ENCODE results near the gene TMEM132D.
"Not testable (repeated sequence)": the region's sequence is repeated elsewhere in the genome, so short reads cannot be mapped to it uniquely, and the experiment has no call there.

The TMEM132D gene

GRCh38 chr12:129544716-129545115 is 359.1 kb downstream of the TMEM132D start:
- Histone ChIP-seq H3K27me3 (ENCODE audit: control insufficient read depth, insufficient read depth, low read length) (no peaks in the 10 kb centered on the region), H3K4me3 (ENCODE audit: low read depth, low read length) (no peak overlapping the region), H3K36me3 (ENCODE audit: control insufficient read depth, insufficient read depth, low read length) (no peaks in the 10 kb centered on the region), H3K9me3 (ENCODE audit: control insufficient read depth, insufficient read depth, low read length) (no peaks in the 10 kb centered on the region), H3K4me1 (ENCODE audit: control insufficient read depth, insufficient read depth, low read length) (no peaks in the 10 kb centered on the region), H3K9ac (ENCODE audit: low read depth, low read length) (no peak overlapping the region), H3K27ac (ENCODE audit: low read depth, low read length) (no peak overlapping the region)

- no peaks in the 10 kb centered on the region for H3K36me3 ChIP-seq (ENCODE audit: control insufficient read depth, insufficient read depth, low read length)
- no peaks in the 10 kb centered on the region for H3K4me1 ChIP-seq (ENCODE audit: control insufficient read depth, insufficient read depth, low read length)
- no peaks in the 10 kb centered on the region for H3K27me3 ChIP-seq (ENCODE audit: control insufficient read depth, insufficient read depth, low read length)
- no peaks in the 10 kb centered on the region for H3K9me3 ChIP-seq (ENCODE audit: control insufficient read depth, insufficient read depth, low read length)
- H3K27ac ChIP-seq (ENCODE audit: low read depth, low read length): no peak overlapping the region
- no peak overlapping the region for H3K9ac ChIP-seq (ENCODE audit: low read depth, low read length)
- no peak overlapping the region for H3K4me3 ChIP-seq (ENCODE audit: low read depth, low read length)
These were observed 362.9 kb downstream of the TMEM132D start for GRCh38 chr12:129540954-129541353.

- Histone ChIP-seq H3K9ac (ENCODE audit: low read depth, low read length) (no peak overlapping the region), H3K36me3 (ENCODE audit: control insufficient read depth, insufficient read depth, low read length) (no peaks in the 10 kb centered on the region), H3K4me1 (ENCODE audit: control insufficient read depth, insufficient read depth, low read length) (no peaks in the 10 kb centered on the region), H3K27me3 (ENCODE audit: control insufficient read depth, insufficient read depth, low read length) (no peaks in the 10 kb centered on the region), H3K27ac (ENCODE audit: low read depth, low read length) (no peak overlapping the region), H3K9me3 (ENCODE audit: control insufficient read depth, insufficient read depth, low read length) (no peaks in the 10 kb centered on the region), H3K4me3 (ENCODE audit: low read depth, low read length) (no peak overlapping the region)
These were observed 363.6 kb downstream of the TMEM132D start for GRCh38 chr12:129540249-129540648.

- not testable (repeated sequence) for H3K27ac ChIP-seq (ENCODE audit: low read depth, low read length); H3K4me1 ChIP-seq (ENCODE audit: control insufficient read depth, insufficient read depth, low read length); H3K27me3 ChIP-seq (ENCODE audit: control insufficient read depth, insufficient read depth, low read length)
These were observed 365.0 kb downstream of the TMEM132D start for GRCh38 chr12:129538724-129539335.

GRCh38 chr12:129538137-129538536 is 365.7 kb downstream of the TMEM132D start:
- Histone ChIP-seq H3K36me3 (ENCODE audit: control insufficient read depth, insufficient read depth, low read length) (no peaks in the 10 kb centered on the region), H3K9ac (ENCODE audit: low read depth, low read length) (no peak overlapping the region), H3K27ac (ENCODE audit: low read depth, low read length) (no peak overlapping the region), H3K4me3 (ENCODE audit: low read depth, low read length) (no peak overlapping the region), H3K4me1 (ENCODE audit: control insufficient read depth, insufficient read depth, low read length) (peaks cover 8% of the 10 kb centered on the region), H3K9me3 (ENCODE audit: control insufficient read depth, insufficient read depth, low read length) (no peaks in the 10 kb centered on the region), H3K27me3 (ENCODE audit: control insufficient read depth, insufficient read depth, low read length) (no peaks in the 10 kb centered on the region)

More at GRCh38 chr12:129538724-129539335, 365.0 kb downstream of the TMEM132D start:
- not testable (repeated sequence) for H3K9ac ChIP-seq (ENCODE audit: low read depth, low read length); H3K4me3 ChIP-seq (ENCODE audit: low read depth, low read length); H3K36me3 ChIP-seq (ENCODE audit: control insufficient read depth, insufficient read depth, low read length); H3K9me3 ChIP-seq (ENCODE audit: control insufficient read depth, insufficient read depth, low read length)

GRCh38 chr12:129534966-129535750 is 368.7 kb downstream of the TMEM132D start:
- peaks cover 26% of the 10 kb centered on the region for H3K4me1 ChIP-seq (ENCODE audit: control insufficient read depth, insufficient read depth, low read length)
- H3K9ac ChIP-seq (ENCODE audit: low read depth, low read length): no peak overlapping the region
- H3K36me3 ChIP-seq (ENCODE audit: control insufficient read depth, insufficient read depth, low read length): no peaks in the 10 kb centered on the region
- no peaks in the 10 kb centered on the region for H3K9me3 ChIP-seq (ENCODE audit: control insufficient read depth, insufficient read depth, low read length)
- 0 out of 2 replicates have a peak, but pooled peaks cover 3% of the 10 kb centered on the region for H3K27me3 ChIP-seq (ENCODE audit: control insufficient read depth, insufficient read depth, low read length)
- H3K4me3 ChIP-seq (ENCODE audit: low read depth, low read length): no peak overlapping the region
- no peak overlapping the region for H3K27ac ChIP-seq (ENCODE audit: low read depth, low read length)

GRCh38 chr12:129532707-129533499 is 370.9 kb downstream of the TMEM132D start:
- H3K27me3 ChIP-seq (ENCODE audit: control insufficient read depth, insufficient read depth, low read length): 0 out of 2 replicates have a peak, but pooled peaks cover 3% of the 10 kb centered on the region
- H3K36me3 ChIP-seq (ENCODE audit: control insufficient read depth, insufficient read depth, low read length): no peaks in the 10 kb centered on the region
- H3K27ac ChIP-seq (ENCODE audit: low read depth, low read length): no peak overlapping the region
- H3K9ac ChIP-seq (ENCODE audit: low read depth, low read length): no peak overlapping the region
- no peak overlapping the region for H3K4me3 ChIP-seq (ENCODE audit: low read depth, low read length)
- H3K9me3 ChIP-seq (ENCODE audit: control insufficient read depth, insufficient read depth, low read length): no peaks in the 10 kb centered on the region
- peaks cover 27% of the 10 kb centered on the region for H3K4me1 ChIP-seq (ENCODE audit: control insufficient read depth, insufficient read depth, low read length)

GRCh38 chr12:129532082-129532481 is 371.7 kb downstream of the TMEM132D start:
- Histone ChIP-seq H3K4me1 (ENCODE audit: control insufficient read depth, insufficient read depth, low read length) (peaks cover 33% of the 10 kb centered on the region), H3K4me3 (ENCODE audit: low read depth, low read length) (no peak overlapping the region), H3K9ac (ENCODE audit: low read depth, low read length) (no peak overlapping the region), H3K27ac (ENCODE audit: low read depth, low read length) (no peak overlapping the region), H3K27me3 (ENCODE audit: control insufficient read depth, insufficient read depth, low read length) (0 out of 2 replicates have a peak, but pooled peaks cover 3% of the 10 kb centered on the region), H3K9me3 (ENCODE audit: control insufficient read depth, insufficient read depth, low read length) (no peaks in the 10 kb centered on the region), H3K36me3 (ENCODE audit: control insufficient read depth, insufficient read depth, low read length) (no peaks in the 10 kb centered on the region)

GRCh38 chr12:129530984-129531383 is 372.8 kb downstream of the TMEM132D start:
- Histone ChIP-seq H3K9me3 (ENCODE audit: control insufficient read depth, insufficient read depth, low read length) (no peaks in the 10 kb centered on the region), H3K4me3 (ENCODE audit: low read depth, low read length) (no peak overlapping the region), H3K27ac (ENCODE audit: low read depth, low read length) (peak overlapping the region; percentile 9), H3K36me3 (ENCODE audit: control insufficient read depth, insufficient read depth, low read length) (no peaks in the 10 kb centered on the region), H3K4me1 (ENCODE audit: control insufficient read depth, insufficient read depth, low read length) (peaks cover 33% of the 10 kb centered on the region), H3K9ac (ENCODE audit: low read depth, low read length) (no peak overlapping the region), H3K27me3 (ENCODE audit: control insufficient read depth, insufficient read depth, low read length) (0 out of 2 replicates have a peak, but pooled peaks cover 3% of the 10 kb centered on the region)

- no peak overlapping the region for H3K27ac ChIP-seq (ENCODE audit: low read depth, low read length)
- H3K9me3 ChIP-seq (ENCODE audit: control insufficient read depth, insufficient read depth, low read length): no peaks in the 10 kb centered on the region
- H3K9ac ChIP-seq (ENCODE audit: low read depth, low read length): no peak overlapping the region
- no peaks in the 10 kb centered on the region for H3K36me3 ChIP-seq (ENCODE audit: control insufficient read depth, insufficient read depth, low read length)
- H3K27me3 ChIP-seq (ENCODE audit: control insufficient read depth, insufficient read depth, low read length): 0 out of 2 replicates have a peak, but pooled peaks cover 3% of the 10 kb centered on the region
- no peak overlapping the region for H3K4me3 ChIP-seq (ENCODE audit: low read depth, low read length)
- peaks cover 33% of the 10 kb centered on the region for H3K4me1 ChIP-seq (ENCODE audit: control insufficient read depth, insufficient read depth, low read length)
These were observed 373.3 kb downstream of the TMEM132D start for GRCh38 chr12:129530517-129530916.
